SK-N-SH (cell line): ENCODE measurements around the gene OBI1. TPM values are rescaled to one million over a fixed set of nuclear protein-coding genes. Genes with fewer than 3 reads are reported as not detected.

Experiments used
- polyA plus RNA-seq, 3 experiments: library from polyadenylated mRNA; depleted of rRNA; stranded (reverse); fragments of >200 nt; gene quantifications; 2 replicates each; pipeline ENCODE4 v1.2.3, GENCODE V29; 2012

OBI1 gene
- polyA plus RNA-seq, 1 of the 3 experiments (the other 2 are of a cell fraction): 1.8 TPM

Other genes starting within 250 kb of the OBI1 start
- not detected in 2 replicates for gene POU4F1, start 55.6 kb downstream of the OBI1 start, polyA plus RNA-seq (2012; rRNA removed)